ENCODE data around the gene P3H4. TPM values are rescaled to one million over a fixed set of nuclear protein-coding genes. Genes with fewer than 3 reads are reported as not detected.

Gene P3H4
- total and polyA plus RNA-seq, 10 of the 15 experiments (the other 5 are each of a cell fraction or from before 2014, with no cell fraction given), result 0.32 to 1.1 (median 0.64) TPM; not detected in 1

- no peaks in the 10 kb centered on the region for H4K20me1 ChIP-seq (ENCODE audit: control insufficient read depth, insufficient read depth)
- WGBS (ENCODE audit: insufficient coverage, insufficient replicate concordance, low lambda C conversion rate, missing lambda C conversion rate), result 0% methylated on average over 1 of the region's 1 CpG
- ChIA-PET SMC1A (ENCODE audit: uncharacterized antibody, unreplicated experiment) (interaction anchor here (1.3 kb wide), 1 partner anchor 21 kb away, joined by 3 read pairs; no protein-coding TSS in a partner anchor), CTCF (interaction anchor here (1.3 kb wide), 1 partner anchor 84 kb away, joined by 4 read pairs; no protein-coding TSS in a partner anchor), POLR2A (no interaction called here), RAD21 (ENCODE audit: unreplicated experiment) (no interaction called here)
- H3K4me2 ChIP-seq (ENCODE audit: control insufficient read depth, insufficient read depth), result no peak overlapping the region
- H2AFZ ChIP-seq (ENCODE audit: control insufficient read depth, low read depth, low read length), result no peak overlapping the region
- TF ChIP-seq RCOR1 (conservative IDR thresholded peaks at IDR 0.05; ENCODE audit: low read depth, low read length) (no peak), ESRRA (IDR thresholded peaks at IDR 0.05; ENCODE audit: low read length) (no peak), SUPT20H (IDR thresholded peaks at IDR 0.05; ENCODE audit: borderline replicate concordance, control insufficient read depth, low read depth, low read length) (no peak), MYB (IDR thresholded peaks at IDR 0.05; ENCODE audit: borderline replicate concordance, low read depth, low read length) (no peak), CBX3 (IDR thresholded peaks at IDR 0.05; ENCODE audit: borderline replicate concordance, low read depth) (no peak), POLR2AphosphoS2 (IDR thresholded peaks at IDR 0.05; ENCODE audit: low read depth, low read length) (no peak), RFX5 (IDR thresholded peaks at IDR 0.05; ENCODE audit: low read depth, low read length) (no peak), MEF2B (IDR thresholded peaks at IDR 0.05; ENCODE audit: partially characterized antibody, poor library complexity, severe bottlenecking) (no peak), NRF1 (conservative IDR thresholded peaks at IDR 0.05; ENCODE audit: low read depth, low read length) (no peak), ZNF622 (IDR thresholded peaks at IDR 0.05) (no peak)
- TF ChIP-seq, protein P1, sequence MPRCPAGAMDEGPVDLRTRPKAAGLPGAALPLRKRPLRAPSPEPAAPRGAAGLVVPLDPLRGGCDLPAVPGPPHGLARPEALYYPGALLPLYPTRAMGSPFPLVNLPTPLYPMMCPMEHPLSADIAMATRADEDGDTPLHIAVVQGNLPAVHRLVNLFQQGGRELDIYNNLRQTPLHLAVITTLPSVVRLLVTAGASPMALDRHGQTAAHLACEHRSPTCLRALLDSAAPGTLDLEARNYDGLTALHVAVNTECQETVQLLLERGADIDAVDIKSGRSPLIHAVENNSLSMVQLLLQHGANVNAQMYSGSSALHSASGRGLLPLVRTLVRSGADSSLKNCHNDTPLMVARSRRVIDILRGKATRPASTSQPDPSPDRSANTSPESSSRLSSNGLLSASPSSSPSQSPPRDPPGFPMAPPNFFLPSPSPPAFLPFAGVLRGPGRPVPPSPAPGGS (IDR thresholded peaks at IDR 0.05; ENCODE audit: borderline replicate concordance, insufficient read depth, low read depth, low read length, poor library complexity, severe bottlenecking), result no peak
- TF ChIP-seq, protein P2, sequence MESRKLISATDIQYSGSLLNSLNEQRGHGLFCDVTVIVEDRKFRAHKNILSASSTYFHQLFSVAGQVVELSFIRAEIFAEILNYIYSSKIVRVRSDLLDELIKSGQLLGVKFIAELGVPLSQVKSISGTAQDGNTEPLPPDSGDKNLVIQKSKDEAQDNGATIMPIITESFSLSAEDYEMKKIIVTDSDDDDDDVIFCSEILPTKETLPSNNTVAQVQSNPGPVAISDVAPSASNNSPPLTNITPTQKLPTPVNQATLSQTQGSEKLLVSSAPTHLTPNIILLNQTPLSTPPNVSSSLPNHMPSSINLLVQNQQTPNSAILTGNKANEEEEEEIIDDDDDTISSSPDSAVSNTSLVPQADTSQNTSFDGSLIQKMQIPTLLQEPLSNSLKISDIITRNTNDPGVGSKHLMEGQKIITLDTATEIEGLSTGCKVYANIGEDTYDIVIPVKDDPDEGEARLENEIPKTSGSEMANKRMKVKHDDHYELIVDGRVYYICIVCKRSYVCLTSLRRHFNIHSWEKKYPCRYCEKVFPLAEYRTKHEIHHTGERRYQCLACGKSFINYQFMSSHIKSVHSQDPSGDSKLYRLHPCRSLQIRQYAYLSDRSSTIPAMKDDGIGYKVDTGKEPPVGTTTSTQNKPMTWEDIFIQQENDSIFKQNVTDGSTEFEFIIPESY (IDR thresholded peaks at IDR 0.05), result no peak
- no peaks in the 10 kb centered on the region for H3K9me3 ChIP-seq (replicated peaks; ENCODE audit: control insufficient read depth, insufficient read depth, low read length)
- no peaks in the 10 kb centered on the region; a peak in 1 of 4 replicates for H3K27me3 ChIP-seq (replicated peaks in 1 of 2; ENCODE audit: control insufficient read depth in 2 of 2, insufficient read depth in 2 of 2, low read length in 1 of 2)
- no TSS peak for BruUV-seq (replicated peaks)
- no peaks in the 10 kb centered on the region for H3K79me2 ChIP-seq (ENCODE audit: control insufficient read depth, insufficient read depth, low read length)
- DNase-seq (ENCODE audit: low read depth, low spot score), result no peak
- no peaks in the 10 kb centered on the region for H3K36me3 ChIP-seq (ENCODE audit: control insufficient read depth in 2 of 2, insufficient read depth in 2 of 2, low read length in 1 of 2)
- H3K4me3 ChIP-seq, result no peak overlapping the region
- intact Hi-C loops (cut with micrococcal nuclease; ENCODE audit: unreplicated experiment), result no loop called here
- in situ Hi-C loops (cut with MboI), result no loop called here
- H3K27ac ChIP-seq (ENCODE audit: control insufficient read depth, insufficient read depth), result no peak overlapping the region
- H3K9ac ChIP-seq (ENCODE audit: control insufficient read depth, insufficient read depth, low read length), result no peak overlapping the region
- peaks cover 3% of the 10 kb centered on the region for H3K4me1 ChIP-seq (ENCODE audit: control insufficient read depth, insufficient read depth, low read length)
- FAIRE-seq, result no peak
- ATAC-seq, result no peak
Observed at GRCh38 chr17:41779954-41780353, 31.8 kb downstream of the P3H4 start.

All from GM12878 (cell line).